Kidney capillary endothelial cell (primary cell): ENCODE data around the gene SRGAP3.

ENCODE experiments used
- DNase-seq: peaks from one replicate; pipeline ENCODE4 v3.0.0-alpha.2; 2018; ENCODE audit warnings: low spot score

Gene SRGAP3

DNA sequence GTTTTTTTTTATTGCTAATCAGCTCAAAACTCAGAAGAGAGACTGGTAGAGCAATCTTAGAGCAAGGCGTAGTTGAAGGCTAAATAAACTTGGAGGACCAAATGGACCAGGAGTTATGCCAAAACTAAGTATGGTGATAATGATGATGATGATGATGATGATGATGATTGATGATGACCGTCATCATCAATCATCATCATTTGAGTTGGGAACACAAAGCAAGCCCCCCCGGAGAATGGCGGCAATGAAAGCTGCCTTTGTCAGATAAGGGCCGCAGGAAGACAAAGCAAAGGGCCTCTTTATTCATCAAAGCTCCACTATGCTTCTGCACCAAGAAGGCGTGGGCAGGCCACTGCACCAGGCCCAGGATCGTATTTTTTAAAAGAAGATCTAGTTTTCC, 204.1 kb downstream of the SRGAP3 start:
- DNase-seq = no peak

DNA sequence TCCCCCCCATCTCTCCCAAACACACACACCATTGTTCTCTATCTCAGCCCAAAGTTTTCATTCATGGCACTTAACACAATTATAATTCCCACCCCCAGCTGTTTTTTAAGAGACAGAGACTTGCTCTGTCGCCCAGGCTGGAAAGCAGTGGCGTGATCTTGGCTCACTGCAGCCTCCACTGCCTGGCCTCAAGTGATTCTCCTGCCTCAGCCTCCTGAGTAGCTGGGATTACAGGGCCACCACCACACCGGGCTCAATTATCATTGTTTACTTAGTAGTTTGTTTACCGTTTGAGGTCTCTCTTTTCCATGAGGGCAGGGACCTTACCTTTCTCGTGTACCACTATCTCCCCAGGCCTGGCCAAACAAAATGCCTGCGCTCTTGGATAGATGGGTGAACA, 206.4 kb downstream of the SRGAP3 start:
- DNase-seq = no peak

DNA sequence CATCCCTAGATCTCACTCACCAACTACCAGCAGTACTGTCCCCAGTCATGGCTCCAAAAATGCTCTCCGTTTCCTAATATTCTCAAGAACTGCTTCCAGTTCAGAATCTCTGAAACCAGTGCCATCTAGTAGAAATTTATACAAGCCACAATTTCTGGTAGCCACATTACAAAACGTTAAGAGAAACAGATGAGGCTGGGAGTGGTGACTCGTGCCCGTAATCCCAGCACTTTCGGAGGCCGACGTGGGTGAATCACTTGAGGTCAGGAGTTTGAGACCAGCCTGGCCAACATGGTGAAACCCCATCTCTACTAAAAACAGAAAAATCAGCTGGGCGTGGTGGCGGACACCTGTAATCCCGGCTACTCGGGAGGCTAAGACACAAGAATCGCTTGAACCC, 207.8 kb downstream of the SRGAP3 start:
- no peak for DNase-seq

DNA sequence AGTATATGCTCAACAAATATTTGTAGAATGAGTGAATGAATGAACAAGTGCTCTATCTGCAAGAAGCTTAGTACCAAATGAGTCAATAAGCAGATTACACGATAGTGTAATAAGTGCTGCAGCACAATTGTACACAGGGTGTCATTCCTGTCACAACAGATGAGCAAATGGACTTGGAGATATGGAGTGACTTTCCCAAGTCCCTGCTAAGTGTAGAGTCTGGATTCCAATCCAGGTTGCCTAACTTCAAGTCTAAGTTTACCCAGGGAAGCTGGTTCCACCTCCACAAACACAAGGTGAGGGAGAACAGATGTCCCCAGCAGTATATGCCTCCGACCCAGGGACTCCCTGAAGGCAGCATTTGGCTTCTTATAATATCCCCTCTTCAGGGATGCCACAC, 208.4 kb downstream of the SRGAP3 start:
- no peak for DNase-seq

DNA sequence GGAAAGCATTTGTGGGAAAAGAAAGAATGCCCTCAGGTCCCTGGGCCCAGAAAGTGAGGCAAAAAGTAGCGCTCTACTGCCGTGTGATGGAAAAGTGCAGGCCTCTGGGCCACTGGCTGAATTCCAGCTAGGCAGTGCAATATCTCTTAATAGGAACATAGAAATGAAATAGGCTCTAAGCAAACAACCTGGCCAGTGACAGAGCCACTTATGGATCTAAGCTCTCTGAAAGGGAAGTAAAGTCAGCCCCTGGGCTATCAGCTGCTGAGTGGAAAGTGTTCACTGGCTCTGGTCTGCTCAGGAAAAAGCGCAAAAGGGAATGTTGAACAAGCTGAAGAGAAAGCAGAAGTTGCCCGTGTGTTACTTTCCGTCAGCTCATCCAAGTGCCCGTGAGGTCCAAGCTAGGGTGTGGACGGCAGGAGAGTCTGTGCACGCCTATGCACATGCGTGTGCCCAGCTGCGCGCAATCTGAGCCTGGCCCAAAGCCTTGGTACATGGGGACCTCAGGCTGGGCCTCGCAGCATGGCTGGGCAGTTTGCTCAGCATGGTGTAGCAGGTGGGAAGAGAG, 212.2 kb downstream of the SRGAP3 start:
- DNase-seq = no peak

DNA sequence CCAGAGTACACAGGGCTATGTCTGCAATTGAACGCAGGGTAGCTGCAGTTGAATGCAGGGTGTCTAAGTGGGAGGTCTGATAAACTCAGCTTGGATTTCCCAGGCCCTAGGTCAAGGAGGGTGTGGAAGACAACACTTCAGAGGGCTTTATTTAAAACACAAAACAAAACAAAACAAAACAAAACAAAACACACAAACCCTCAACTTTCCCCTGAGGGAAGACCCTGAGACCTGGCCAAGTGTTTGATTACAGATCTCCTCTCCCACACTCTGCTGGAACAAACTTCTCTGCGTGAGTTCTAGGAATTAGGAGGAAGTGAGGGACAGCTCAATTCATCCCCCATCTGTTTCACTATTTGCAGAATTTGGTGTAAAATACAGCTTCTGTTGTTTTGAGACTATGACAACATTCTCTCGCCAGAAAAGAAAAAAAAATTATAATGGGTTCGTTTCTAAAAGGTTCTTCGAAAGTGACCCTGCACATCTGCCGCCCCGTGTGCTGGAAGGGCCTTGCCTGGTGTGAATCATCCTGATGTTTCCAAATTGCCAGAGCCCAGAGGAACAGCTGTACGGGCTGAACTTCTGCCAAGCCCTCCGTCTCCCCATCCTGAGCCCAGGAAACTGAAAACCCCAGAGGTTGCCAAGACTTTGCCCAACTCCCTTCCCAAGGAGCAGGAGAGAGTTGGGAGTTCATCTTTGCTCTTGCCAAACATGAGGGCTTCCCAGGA, 212.9 kb downstream of the SRGAP3 start:
- DNase-seq = no peak

DNA sequence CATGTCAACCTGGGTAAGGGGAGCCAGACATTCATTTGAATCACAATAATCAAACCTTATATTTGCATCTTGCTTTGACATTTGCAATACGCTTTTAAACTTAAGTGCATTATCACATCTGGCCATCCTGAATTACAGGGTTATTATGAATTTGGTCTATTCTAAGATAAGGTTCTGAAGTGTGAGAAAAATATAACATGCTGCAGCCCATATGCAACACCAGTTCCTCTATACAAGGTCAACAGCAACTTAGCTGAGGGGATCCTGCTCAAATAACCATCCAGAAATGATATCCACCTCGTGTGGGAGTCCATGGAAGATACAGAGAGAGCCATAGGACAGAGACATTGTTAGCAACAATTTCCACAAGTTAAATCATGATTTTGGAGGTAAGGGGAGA, 213.5 kb downstream of the SRGAP3 start:
- no peak for DNase-seq

DNA sequence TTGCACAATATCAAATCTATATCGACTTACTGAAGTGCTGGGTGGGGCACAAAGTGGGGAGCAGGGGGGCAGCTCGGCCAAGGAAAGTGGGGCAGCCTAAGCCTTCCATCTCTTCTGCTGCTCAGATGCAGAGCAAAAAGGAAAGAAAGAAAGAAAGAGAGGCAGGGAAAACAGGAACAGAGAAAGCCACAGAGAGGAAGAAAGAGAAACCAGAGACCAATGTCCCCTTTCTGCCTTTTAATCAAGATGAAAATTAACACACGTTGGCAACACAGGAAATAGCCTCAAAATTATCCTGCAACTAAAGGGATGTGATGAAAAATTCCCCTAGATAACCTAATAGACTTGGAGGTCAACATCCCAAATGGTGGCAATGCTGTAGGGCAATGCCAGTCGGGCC, 214.0 kb downstream of the SRGAP3 start:
- no peak for DNase-seq

DNA sequence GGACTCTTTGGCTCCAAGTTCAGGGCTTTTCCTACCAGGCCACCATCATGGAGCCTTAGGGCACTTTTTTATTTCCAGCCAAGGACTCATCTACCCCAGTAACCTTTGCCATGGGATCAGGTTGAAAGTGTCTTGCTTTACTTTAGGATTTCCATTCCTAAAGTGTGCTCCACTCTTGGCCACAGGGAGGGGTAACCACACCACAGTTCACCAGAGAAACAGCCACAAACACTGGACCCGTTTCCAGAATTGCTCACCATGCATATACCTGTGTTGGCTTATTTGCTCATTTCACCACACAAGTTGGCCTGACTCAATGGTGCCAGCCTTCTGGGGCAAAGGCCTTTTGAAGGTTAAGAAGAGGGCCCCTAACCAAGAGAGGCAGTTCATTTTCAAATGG, 215.6 kb downstream of the SRGAP3 start:
- no peak for DNase-seq

DNA sequence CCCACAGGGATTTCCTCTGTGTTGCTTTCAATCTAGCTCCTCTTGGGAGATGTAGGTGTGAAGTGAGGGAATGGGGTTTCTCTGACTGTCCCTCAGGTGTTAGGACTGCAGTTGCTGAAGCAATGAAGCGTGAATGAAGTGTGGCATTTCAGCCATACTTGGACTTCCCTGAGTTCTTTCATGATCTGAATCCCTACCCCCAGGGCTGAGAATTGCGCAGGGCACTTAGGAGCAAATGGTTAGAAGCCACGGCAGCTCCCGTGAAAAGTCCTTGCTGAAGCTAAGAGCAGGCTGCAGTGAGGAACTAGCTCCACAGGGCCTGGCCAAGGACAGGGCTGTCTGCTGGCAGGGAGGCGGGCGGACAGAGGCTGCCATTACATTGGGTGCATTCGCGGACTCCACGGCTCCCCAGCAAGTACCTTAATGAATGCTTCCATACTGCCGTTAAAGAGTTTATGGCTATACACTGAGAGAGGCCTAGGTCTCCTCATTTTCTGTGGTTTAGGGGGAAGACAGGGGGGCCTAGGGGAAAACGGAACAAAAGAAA, 217.1 kb downstream of the SRGAP3 start:
- DNase-seq = no peak

DNA sequence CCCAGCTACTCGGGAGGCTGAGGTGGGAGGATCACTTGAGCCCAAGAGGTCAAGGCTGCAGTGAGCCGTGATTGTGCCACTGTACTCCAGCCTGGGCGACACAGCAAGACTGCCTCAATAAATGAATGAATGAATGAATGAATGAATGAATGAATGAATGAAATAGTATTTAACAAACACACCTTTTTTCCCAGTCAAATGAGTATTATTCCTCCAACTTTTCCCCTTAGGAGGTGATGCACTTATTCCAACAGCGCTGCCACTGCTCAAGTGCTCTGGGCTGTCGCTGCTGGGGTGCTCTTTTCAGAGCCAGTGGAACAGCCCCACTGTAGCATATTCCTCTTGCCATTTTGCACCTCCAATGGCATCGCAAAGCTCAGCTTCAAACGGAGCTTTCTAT, 219.4 kb downstream of the SRGAP3 start:
- DNase-seq = no peak

DNA sequence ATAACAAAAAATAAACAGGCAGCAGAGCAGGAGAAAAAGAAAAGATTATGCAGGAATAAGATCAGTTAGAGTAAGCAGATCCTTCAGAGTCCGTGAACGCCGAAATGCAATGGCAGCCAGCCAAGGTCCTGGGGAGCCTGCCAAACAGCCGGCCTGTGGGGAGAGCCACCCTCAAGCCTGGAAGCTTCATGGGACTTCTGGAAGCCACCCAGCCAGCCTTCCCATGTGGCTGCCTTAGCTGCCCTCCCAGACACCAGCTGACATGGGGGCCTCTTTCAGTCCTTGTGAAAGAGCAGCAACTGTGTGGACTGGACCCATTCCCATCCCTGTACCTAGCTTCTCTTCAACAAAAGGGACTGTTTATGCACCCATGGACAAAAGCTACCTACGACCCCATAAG, 221.3 kb downstream of the SRGAP3 start:
- DNase-seq = no peak

DNA sequence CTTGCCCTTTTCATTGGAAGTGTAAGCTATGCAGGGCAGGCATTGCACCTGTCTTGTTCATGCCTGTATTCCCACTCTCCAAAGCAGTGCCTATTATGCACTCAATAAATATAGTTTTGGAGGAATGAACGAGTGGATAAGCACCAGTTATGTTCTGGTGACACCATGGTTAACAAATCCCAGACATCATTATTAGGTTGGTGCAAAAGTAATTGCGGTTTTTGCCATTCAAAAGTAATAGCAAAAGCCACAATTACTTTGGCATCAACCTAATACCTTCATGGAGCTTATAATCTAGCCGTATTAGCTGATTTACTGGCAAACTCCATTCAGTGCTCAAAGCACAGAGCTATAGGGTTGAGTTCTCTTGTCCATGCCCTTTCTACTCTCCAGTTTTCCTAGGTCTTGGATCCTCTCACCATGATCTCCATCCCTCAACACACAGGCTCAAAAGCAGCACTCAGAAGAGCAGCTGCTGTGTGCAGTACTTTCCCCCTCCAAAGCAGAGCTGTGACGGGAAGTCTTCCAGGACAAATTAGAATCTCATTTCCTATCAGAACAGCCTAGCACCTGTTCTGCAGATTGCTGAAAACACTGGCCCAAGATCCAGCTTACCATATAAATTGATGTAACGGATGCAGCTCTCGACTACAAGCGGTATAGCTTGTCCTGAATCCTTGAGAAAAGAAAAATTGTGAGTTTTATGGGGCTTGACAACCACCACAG, 223.0 kb downstream of the SRGAP3 start:
- DNase-seq = no peak

DNA sequence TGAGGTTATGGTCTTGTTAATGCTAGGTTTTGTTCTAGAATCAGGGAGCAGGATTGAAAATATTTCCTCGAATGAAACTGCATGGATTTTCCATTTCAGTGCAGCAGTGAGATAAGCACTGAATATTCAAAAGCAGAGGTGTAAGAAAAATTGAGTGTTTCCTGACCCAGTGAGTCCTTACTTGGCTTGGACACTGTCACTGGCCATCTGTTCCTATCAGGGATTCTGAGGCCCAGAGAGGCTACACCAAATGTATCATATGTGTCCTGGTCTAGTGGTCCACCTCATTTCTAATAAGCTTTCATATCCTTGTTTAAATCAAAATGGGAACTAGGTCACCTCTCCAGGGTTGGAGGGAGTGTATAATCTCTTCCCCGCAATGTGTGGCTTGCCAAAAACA, 225.1 kb downstream of the SRGAP3 start:
- no peak for DNase-seq

DNA sequence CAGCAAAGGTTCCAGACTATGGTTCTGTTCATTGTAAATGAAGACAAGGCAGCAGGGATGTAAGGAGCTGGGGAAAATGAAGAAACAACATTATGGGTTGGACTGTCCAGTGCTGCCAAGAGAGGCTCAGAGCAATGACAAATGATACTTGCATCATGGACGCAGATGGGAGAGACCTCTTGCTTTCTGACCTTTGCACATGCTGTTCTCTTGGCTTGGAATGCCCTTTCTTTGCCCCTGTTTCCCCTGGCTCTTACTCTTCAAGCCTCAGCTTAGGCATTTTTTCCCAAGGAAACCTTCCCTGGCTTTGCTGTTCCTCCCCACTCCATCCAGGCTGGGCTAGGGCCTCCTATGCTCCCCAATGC, 226.2 kb downstream of the SRGAP3 start:
- DNase-seq = no peak

DNA sequence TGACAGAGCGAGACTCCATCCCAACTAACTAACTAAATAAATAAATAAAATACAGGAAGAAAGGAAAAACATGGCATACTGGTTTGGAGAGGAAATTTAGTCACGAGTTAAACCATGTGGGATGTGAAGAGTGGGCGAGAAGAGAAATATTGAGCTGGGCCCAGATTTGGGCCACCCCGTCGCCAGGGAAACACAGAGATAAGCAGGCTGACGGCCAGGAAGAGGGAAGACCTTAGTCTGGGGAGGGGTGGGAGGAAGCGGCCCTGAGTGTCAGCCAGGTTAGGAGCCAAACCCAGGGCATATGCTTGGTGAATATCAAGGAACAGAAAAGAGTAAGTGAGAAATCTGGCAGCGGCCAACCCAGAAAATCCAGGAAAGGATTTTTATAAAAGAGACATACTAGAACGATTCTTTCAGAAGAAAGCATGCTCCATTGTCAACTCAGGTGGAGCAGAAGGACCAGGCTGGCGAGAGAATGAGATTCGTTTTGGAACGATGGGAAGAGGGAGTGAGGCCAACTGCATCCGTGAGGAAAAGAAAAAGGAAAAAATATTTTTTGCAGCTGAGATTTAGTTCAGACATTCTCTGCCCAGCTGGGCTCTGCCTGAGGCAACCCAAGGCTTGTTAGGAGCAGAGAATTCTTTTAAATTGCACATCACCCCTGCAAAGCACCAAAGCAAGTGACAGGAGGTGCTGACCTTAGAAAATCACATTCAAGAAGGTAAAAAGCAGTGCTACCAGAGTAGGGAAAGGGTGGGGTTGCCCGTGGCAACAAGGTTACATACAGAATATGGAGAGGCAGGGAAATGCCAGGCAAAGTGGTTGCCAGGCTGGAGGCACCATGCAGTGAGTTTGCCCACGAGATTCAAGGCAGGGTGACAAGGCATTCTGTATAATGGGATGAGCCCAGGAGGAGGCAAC, 226.9 kb downstream of the SRGAP3 start:
- DNase-seq = no peak

DNA sequence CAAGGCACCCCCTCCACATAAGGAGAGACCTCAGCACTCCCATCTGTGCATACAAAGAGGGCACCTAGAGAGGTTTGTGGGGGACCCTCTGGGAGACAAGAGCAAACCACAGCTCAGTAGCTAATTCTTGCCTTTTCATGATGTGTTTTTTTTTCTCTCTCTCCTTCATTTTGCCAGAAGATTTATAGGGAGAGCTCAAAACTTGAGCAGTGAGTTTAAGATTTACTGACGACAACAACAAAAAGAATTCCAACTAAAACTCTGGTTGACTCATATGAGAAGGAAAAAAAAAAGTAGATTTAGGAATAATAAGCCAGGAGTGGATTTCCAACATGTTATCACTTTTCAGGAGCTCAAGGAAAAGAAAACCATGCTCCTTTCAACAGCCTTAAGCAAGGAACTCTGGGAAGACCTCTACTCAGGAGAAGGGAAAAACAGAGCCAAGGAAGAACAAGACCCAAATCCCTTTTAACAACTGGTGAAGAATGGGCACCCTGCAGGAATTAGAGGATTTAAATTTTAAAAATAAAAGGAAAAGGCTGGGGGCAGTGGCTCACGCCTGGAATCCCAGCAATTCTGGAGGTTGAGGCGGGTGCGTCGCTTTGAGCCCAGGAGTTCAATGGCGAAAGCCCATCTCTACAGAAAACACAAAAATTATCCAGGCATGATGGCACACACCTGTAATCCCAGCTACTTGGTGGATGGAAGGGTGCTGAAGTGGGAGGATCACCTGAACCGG, 228.0 kb downstream of the SRGAP3 start:
- no peak for DNase-seq

DNA sequence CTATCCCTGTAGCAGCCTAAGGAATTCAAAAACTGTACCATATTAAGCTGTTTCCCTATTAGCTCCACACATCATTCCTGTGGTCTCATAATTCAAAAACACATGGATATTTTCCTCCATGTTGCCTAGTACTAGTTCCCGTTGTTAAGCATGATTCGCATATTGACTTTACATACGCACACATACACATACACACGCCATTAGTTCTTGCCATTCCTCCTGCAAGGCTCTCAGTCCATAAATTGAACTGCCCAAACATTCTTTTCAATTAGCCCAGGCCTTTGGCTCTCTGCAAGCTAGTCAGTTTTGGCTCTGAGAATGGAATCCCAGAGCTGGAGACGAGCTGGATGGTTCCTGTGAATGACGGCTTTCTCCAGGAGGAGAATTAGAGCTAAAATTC, 229.0 kb downstream of the SRGAP3 start:
- DNase-seq = no peak

DNA sequence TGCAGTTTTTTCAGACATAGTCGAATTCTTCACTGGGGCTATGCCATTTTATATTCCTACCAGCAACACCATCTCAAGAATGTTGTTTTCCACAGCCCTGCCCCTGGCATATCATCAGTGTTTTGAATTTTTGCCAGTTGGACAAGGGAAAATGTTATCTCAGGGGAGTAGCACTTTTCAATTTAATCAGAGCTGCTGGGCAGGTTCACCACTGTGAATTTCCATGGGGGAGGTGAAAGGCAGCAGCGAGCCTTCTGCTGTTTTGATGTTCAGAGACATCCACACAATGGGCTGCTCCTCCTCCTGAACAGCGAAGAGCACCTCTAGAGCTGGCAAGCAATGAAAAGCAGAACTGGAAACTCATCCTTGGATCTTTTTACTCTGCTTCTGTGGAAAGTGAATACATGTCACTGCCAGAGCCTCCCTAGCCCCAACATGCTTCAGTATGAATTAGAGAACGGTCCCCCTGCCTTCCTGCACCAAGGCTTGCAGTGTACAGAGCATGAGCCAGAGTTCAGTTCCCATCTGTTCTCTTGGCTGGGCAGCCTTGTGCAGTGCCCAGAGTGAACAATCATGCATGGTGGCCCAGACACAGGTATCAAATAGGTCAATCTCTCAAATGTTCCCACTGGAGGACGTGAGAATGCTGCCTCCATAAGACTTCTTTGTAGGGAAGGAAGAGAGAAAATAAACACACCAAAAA, 230.0 kb downstream of the SRGAP3 start:
- DNase-seq = no peak

DNA sequence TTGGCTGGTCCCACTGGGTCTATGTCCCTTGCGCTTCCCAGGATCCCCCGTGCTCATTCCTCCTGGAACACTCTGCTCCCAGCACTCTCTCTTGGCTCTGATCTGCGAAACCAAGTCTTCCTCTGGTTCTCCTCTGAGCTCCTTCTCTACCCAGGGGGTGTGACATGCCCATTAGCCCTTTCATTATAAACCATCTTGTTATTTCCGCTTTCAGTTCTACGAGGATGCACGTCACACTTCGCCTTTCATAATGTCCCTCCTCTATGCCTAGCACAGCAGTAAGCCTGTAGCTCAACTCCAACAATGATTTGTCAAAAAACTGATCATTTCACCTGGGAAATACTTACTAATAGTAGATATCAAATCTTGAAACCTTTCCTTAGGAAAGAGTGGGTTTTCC, 234.2 kb downstream of the SRGAP3 start:
- no peak for DNase-seq
